Neuronal stem cell (in vitro differentiated cells): ENCODE data around the gene TRIM7.

Experiments
- DNase-seq: peaks from one replicate; pipeline ENCODE4 v3.0.0-alpha.2; 2013; ENCODE audit warnings: low spot score
- H2AFZ ChIP-seq: one replicate; pipeline ENCODE4 v1.6.1; 2013; ENCODE audit warnings: mild to moderate bottlenecking, low read length, inconsistent platforms
- H2AK5ac ChIP-seq: 2 replicates; pipeline ENCODE4 v1.6.1; 2013; ENCODE audit warnings: low read depth, mild to moderate bottlenecking, inconsistent platforms, low read length, moderate library complexity, mixed read lengths
- H2BK120ac ChIP-seq: 2 replicates; pipeline ENCODE4 v1.6.1; 2013; ENCODE audit warnings: low read depth, mild to moderate bottlenecking, inconsistent platforms, low read length, moderate library complexity, mixed read lengths
- H2BK12ac ChIP-seq: one replicate; pipeline ENCODE4 v1.6.1; 2013; ENCODE audit warnings: low read length, inconsistent platforms
- H2BK15ac ChIP-seq: 2 replicates; pipeline ENCODE4 v1.6.1; 2013; ENCODE audit warnings: mild to moderate bottlenecking, low read length, inconsistent platforms, mixed read lengths
- H2BK5ac ChIP-seq: one replicate; pipeline ENCODE4 v1.6.1; 2013; ENCODE audit warnings: inconsistent platforms, mild to moderate bottlenecking, low read length, moderate library complexity
- H3K14ac ChIP-seq: one replicate; pipeline ENCODE4 v1.6.1; 2013; ENCODE audit warnings: low read length, inconsistent platforms
- H3K18ac ChIP-seq: 2 replicates; pipeline ENCODE4 v1.6.1; 2013; ENCODE audit warnings: low read length, inconsistent platforms
- H3K23ac ChIP-seq: 2 replicates; pipeline ENCODE4 v1.6.1; 2013; ENCODE audit warnings: low read depth, mild to moderate bottlenecking, mixed read lengths, low read length, inconsistent platforms; ENCODE audit not compliant: poor library complexity
- H3K27ac ChIP-seq: replicated peaks from 3 replicates; pipeline ENCODE4 v1.5.1; 2013; ENCODE audit warnings: low read length, inconsistent platforms
- H3K27me3 ChIP-seq, 3 experiments: 2 replicates each; pipeline ENCODE4 v1.6.1; 2013; ENCODE audit warnings: low read length in 3 of 3, mild to moderate bottlenecking in 2 of 3, inconsistent platforms in 1 of 3, low read depth in 1 of 3, mixed read lengths in 1 of 3, moderate library complexity in 1 of 3; ENCODE audit not compliant: control insufficient read depth in 3 of 3, insufficient read depth in 3 of 3
- H3K36me3 ChIP-seq, 2 donors: replicated peaks in 1 of 2; 2 replicates each; pipeline ENCODE4 v1.6.1; 2013; ENCODE audit warnings: low read length in 2 of 2; ENCODE audit not compliant: control insufficient read depth in 2 of 2, insufficient read depth in 2 of 2
- H3K4ac ChIP-seq: 2 replicates; pipeline ENCODE4 v1.6.1; 2013; ENCODE audit warnings: inconsistent platforms, mild to moderate bottlenecking, low read length, moderate library complexity
- H3K4me1 ChIP-seq, 2 donors: 1 replicate in 1 of 2; 2 replicates in 1 of 2; pipeline ENCODE4 v1.6.1; 2013; ENCODE audit warnings: low read length in 2 of 2, low read depth in 1 of 2; ENCODE audit not compliant: control insufficient read depth in 2 of 2, insufficient read depth in 1 of 2
- H3K4me2 ChIP-seq: one replicate; pipeline ENCODE4 v1.6.1; 2013; ENCODE audit warnings: mild to moderate bottlenecking, low read length, inconsistent platforms; ENCODE audit not compliant: insufficient read depth, poor library complexity, severe bottlenecking
- H3K4me3 ChIP-seq, 2 donors: 2 replicates each; pipeline ENCODE4 v1.5.1; 2013; ENCODE audit warnings: low read length in 2 of 2, mild to moderate bottlenecking in 2 of 2, inconsistent platforms in 1 of 2, moderate library complexity in 1 of 2
- H3K79me1 ChIP-seq: one replicate; pipeline ENCODE4 v1.6.1; 2013; ENCODE audit warnings: low read depth, mild to moderate bottlenecking, inconsistent platforms, low read length, moderate library complexity
- H3K9ac ChIP-seq: one replicate; pipeline ENCODE4 v1.6.1; 2013; ENCODE audit warnings: mild to moderate bottlenecking, low read depth, low read length, inconsistent platforms; ENCODE audit not compliant: poor library complexity
- H3K9me3 ChIP-seq, 2 donors: replicated peaks in 1 of 2; 2 replicates each; pipeline versions ENCODE3 to v1.6.1; 2013; ENCODE audit warnings: low read length in 2 of 2, mild to moderate bottlenecking in 2 of 2, inconsistent platforms in 1 of 2, low read depth in 1 of 2, mixed read lengths in 1 of 2, moderate library complexity in 1 of 2; ENCODE audit not compliant: control insufficient read depth in 2 of 2, insufficient read depth in 1 of 2
- H4K8ac ChIP-seq: one replicate; pipeline ENCODE4 v1.6.1; 2013; ENCODE audit warnings: low read depth, mild to moderate bottlenecking, inconsistent platforms, low read length, moderate library complexity
- H4K91ac ChIP-seq: one replicate; pipeline ENCODE4 v1.6.1; 2013; ENCODE audit warnings: low read length, low read depth, mild to moderate bottlenecking, inconsistent platforms; ENCODE audit not compliant: poor library complexity
- WGBS, 2 donors: extraction: QIAGEN DNeasy Blood & Tissue Kit; methylation state at CpG; one replicate each; pipeline ENCODE4 v1.1.7; 2013; ENCODE audit warnings: missing lambda C conversion rate in 2 of 2, mixed read lengths in 1 of 2; ENCODE audit not compliant: insufficient read length in 2 of 2, insufficient replicate concordance in 1 of 2; ENCODE audit errors: extremely low coverage in 2 of 2; 5-methylcytosine and 5-hydroxymethylcytosine counted together

The TRIM7 gene

DNA sequence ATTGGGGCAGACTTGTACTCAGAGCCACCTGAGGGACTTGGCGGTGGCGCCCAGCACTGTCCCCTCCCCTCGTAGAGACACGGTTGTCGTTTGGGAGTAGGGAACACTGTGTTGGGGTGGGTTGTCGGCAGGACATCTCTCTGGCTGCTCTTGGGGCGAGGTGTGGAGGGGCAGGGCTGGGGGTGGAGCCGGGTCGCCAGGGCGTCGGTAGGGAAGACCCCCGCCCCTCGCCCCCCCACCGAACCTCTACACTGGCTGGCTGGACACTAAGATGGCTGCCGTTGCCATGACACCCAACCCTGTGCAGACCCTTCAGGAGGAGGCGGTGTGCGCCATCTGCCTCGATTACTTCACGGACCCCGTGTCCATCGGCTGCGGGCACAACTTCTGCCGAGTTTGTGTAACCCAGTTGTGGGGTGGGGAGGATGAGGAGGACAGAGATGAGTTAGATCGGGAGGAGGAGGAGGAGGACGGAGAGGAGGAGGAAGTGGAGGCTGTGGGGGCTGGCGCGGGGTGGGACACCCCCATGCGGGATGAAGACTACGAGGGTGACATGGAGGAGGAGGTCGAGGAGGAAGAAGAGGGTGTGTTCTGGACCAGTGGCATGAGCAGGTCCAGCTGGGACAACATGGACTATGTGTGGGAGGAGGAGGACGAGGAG lies 18.9 kb upstream of the TRIM7 start:
- peaks cover 6 to 13% of the 10 kb centered on the region in 2 donors for H3K4me1 ChIP-seq
- peak overlapping the region; percentile 87 for H3K9ac ChIP-seq
- no peak overlapping the region for H2BK120ac ChIP-seq
- no peaks in the 10 kb centered on the region for H3K27me3 ChIP-seq
- H3K23ac ChIP-seq, result peak overlapping the region; percentile 4
- no peak overlapping the region for H2BK12ac ChIP-seq
- peak overlapping the region; percentile 96 for H2AFZ ChIP-seq
- peak; percentile 82 for DNase-seq
- H3K4ac ChIP-seq, result no peak overlapping the region
- no peak overlapping the region for H2BK15ac ChIP-seq
- no peak overlapping the region for H3K14ac ChIP-seq
- peak overlapping the region; percentile 91 to 96 for H3K4me3 ChIP-seq
- H4K8ac ChIP-seq, result peak overlapping the region; percentile 1
- peak overlapping the region; percentile 94 for H2AK5ac ChIP-seq
- H3K4me2 ChIP-seq, result peak overlapping the region; percentile 78
- peak overlapping the region; percentile 79 for H3K27ac ChIP-seq
- H3K18ac ChIP-seq, result peak overlapping the region; percentile 66
- H3K9me3 ChIP-seq, result no peaks in the 10 kb centered on the region
- peaks cover 7 to 40% of the 10 kb centered on the region in 2 donors for H3K36me3 ChIP-seq
- peaks cover 8% of the 10 kb centered on the region for H3K79me1 ChIP-seq
- H4K91ac ChIP-seq, result no peak overlapping the region
- no CpG with 5 or more reads among the region's 31 CpGs for WGBS, 2 donors
- peak overlapping the region; percentile 59 for H2BK5ac ChIP-seq

DNA sequence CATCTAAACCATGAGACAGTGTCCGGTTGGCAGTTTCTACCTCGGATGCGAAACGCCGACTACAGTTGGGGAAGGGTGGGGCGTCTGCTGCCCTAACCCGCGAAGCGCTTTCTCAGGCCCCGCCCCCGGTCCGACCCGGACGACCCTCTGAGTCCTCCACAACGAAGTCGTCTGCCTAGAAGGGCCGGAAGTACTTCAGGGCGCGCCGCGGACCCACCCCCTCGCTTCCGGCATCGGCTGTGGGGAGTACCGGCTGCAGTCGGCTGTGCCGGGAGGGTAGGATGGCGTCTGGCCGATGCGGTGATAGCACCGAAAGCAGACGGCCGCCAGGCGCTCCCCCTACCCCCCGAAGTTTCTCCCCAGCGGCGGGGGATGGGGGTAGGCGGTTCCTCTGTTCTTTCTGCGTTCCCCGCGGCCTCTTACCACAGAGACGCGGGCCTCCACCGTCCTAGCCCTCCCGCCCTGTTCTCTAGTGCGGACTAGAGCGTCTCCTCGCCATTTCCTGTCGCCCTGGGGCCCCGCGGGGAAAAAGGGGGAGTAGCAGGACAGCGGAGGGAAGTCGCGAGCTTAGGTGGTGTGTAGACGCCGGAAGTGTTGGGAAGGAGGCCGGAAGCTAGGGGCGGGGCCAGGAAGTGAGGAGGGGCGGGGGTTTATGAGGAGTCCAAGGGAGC lies 18.2 kb upstream of the TRIM7 start, which contains the start of gene TRIM41:
Gene TRIM41, plus strand, starts transcription at position 224 of the 671 bp plus-strand sequence. CDS start 719 bp downstream, outside the sequence.
- peak; percentile 96 for DNase-seq
- H3K4me2 ChIP-seq, result peak within 1 kb of the TSS; percentile 78
- H4K91ac ChIP-seq, result no peak within 1 kb of the TSS
- peak within 1 kb of the TSS; percentile 91 to 96 for H3K4me3 ChIP-seq
- H2AK5ac ChIP-seq, result peak within 1 kb of the TSS; percentile 94
- no peak within 1 kb of the TSS for H2BK12ac ChIP-seq
- peaks cover 7 to 33% of the 10 kb centered on the region in 2 donors for H3K36me3 ChIP-seq
- H3K9ac ChIP-seq, result peak within 1 kb of the TSS; percentile 87
- peak within 1 kb of the TSS; percentile 1 for H4K8ac ChIP-seq
- H3K4me1 ChIP-seq, result peaks cover 6 to 13% of the 10 kb centered on the region in 2 donors
- H3K27me3 ChIP-seq, result no peaks in the 10 kb centered on the region
- no peaks in the 10 kb centered on the region for H3K9me3 ChIP-seq
- peak within 1 kb of the TSS; percentile 59 for H2BK5ac ChIP-seq
- peaks cover 8% of the 10 kb centered on the region for H3K79me1 ChIP-seq
- peak within 1 kb of the TSS; percentile 92 for H3K18ac ChIP-seq
- H2AFZ ChIP-seq, result peak within 1 kb of the TSS; percentile 96
- H2BK120ac ChIP-seq, result no peak within 1 kb of the TSS
- WGBS, 2 donors, result no CpG with 5 or more reads among the region's 59 CpGs
- peak within 1 kb of the TSS; percentile 98 for H3K23ac ChIP-seq
- H3K27ac ChIP-seq, result peak within 1 kb of the TSS; percentile 86
- no peak within 1 kb of the TSS for H3K4ac ChIP-seq
- H2BK15ac ChIP-seq, result no peak within 1 kb of the TSS
- H3K14ac ChIP-seq, result no peak within 1 kb of the TSS

DNA sequence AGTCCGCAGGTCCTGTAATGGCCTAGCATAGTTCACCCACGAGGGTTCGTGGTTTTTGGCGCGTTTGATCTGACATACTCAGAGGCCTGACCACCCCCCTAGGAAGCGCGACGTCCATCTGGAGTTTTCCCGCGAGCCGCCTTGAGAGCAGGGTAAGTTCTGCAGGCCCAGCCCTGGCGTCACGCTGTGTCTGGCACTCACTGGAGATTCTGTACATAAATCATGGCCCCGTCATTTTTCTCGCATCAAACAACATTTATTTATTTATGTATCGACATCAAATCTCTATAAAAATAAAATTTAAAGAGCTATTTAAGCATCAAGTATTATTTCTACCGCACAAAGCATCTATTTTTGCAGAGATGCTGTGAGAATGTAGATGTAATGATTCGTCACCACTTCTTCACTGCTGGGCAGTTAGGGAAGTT lies 17.6 kb upstream of the TRIM7 start:
- Histone ChIP-seq H3K4me1 (peaks cover 6 to 13% of the 10 kb centered on the region in 2 donors), H3K36me3 (peaks cover 7 to 29% of the 10 kb centered on the region in 2 donors), H2AFZ (peak overlapping the region; percentile 96), H2BK5ac (no peak overlapping the region), H3K27ac (peak overlapping the region; percentile 73), H4K91ac (no peak overlapping the region), H3K4me2 (peak overlapping the region; percentile 62), H4K8ac (no peak overlapping the region), H3K9me3 (no peaks in the 10 kb centered on the region), H3K4me3 (peak overlapping the region; percentile 91 to 96), H3K18ac (no peak overlapping the region), H2BK15ac (no peak overlapping the region), H2BK12ac (no peak overlapping the region), H3K14ac (no peak overlapping the region), H3K9ac (peak overlapping the region; percentile 71), H3K27me3 (no peaks in the 10 kb centered on the region), H2AK5ac (no peak overlapping the region), H3K79me1 (peaks cover 7% of the 10 kb centered on the region), H3K23ac (peak overlapping the region; percentile 98), H2BK120ac (no peak overlapping the region), H3K4ac (no peak overlapping the region)
- no CpG with 5 or more reads among the region's 18 CpGs for WGBS, 2 donors
- DNase-seq, result no peak
